HG02885 (cell line): ENCODE measurements around the gene CDKN2AIPNL.
A peak's percentile ranks its signal among the peaks of the same experiment; 100 is the strongest.
"Not testable (repeated sequence)": the region's sequence is repeated elsewhere in the genome, so short reads cannot be mapped to it uniquely, and the experiment has no call there.

Experiments used
- ATAC-seq: cut with Tn5 transposase; IDR thresholded peaks from one replicate; pipeline ENCODE4 v1.9.1; 2021; ENCODE audit warnings: mild to moderate bottlenecking; ENCODE audit not compliant: unreplicated experiment, poor library complexity

CDKN2AIPNL gene

GRCh38 chr5:134409321-134409720 is 2.4 kb downstream of the CDKN2AIPNL start:
- no peak for ATAC-seq

DNA sequence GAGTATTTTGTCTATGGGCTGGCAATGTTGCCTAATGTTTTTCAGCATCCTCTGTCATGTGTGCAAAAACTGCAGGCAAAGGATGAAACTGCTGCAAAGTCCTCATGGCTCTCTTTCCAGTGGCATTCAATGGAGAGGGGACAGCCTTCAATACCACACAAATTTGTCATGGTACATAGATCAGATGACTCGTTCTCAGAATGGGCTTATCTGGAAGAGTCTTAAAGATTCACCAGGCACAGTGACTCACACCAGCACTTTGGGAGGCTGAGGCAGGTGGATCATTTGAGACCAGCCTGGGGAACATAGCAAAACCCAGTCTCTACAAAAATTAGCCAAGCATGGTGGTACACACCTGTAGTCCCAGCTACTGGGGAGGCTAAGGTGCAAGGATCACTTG is 5.3 kb downstream of the CDKN2AIPNL start:
- ATAC-seq: no peak

- ATAC-seq: no peak
Measured at GRCh38 chr5:134403951-134404350, 7.7 kb downstream of the CDKN2AIPNL start.

GRCh38 chr5:134398609-134399155 is 13.0 kb downstream of the CDKN2AIPNL start:
- ATAC-seq: no peak

GRCh38 chr5:134397196-134397595 is 14.5 kb downstream of the CDKN2AIPNL start:
- no peak for ATAC-seq

- ATAC-seq: no peak
Measured at GRCh38 chr5:134396274-134396673, 15.4 kb downstream of the CDKN2AIPNL start.

DNA sequence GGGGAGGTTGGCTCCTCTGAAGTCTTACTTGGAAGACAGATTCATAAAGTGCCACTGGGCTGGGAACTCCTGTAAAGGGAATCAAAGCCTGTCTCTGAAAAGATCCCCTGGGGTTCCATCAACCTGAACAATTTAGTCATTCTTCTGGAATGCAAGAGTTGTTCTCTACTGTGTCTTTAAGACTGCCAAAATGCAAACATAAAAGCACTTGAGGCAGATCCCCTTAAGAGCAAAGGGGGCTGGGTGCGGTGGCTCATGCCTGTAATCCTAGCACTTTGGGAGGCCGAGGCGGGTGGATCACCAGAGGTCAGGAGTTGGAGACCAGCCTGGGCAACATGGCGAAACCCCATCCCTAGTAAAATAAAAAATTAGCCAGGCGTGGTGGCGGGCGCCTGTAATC is 16.7 kb downstream of the CDKN2AIPNL start:
- no peak for ATAC-seq

DNA sequence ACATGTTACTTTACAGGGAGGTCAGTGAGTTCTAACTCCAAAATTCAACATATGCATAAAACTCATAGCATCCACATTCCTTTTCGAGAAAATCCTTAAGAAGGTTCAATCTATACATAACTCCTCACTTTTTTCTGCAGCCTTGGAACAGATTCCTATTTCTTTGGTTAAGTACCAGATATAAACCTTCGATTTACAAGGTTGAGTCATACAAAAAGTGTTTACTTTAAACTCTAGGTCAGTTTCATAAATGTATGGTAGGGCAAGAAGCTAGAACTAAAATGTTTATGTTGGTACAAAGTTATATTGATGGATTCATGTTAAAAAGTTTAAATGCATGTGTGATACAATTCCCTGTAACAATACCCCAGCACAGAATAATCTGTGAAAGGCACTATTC is 19.4 kb downstream of the CDKN2AIPNL start:
- ATAC-seq: no peak

GRCh38 chr5:134387443-134387842 is 24.2 kb downstream of the CDKN2AIPNL start:
- ATAC-seq: no peak

GRCh38 chr5:134383980-134384697 is 27.5 kb downstream of the CDKN2AIPNL start:
- ATAC-seq: no peak

GRCh38 chr5:134382204-134382603 is 29.5 kb downstream of the CDKN2AIPNL start:
- ATAC-seq: not testable (repeated sequence)

DNA sequence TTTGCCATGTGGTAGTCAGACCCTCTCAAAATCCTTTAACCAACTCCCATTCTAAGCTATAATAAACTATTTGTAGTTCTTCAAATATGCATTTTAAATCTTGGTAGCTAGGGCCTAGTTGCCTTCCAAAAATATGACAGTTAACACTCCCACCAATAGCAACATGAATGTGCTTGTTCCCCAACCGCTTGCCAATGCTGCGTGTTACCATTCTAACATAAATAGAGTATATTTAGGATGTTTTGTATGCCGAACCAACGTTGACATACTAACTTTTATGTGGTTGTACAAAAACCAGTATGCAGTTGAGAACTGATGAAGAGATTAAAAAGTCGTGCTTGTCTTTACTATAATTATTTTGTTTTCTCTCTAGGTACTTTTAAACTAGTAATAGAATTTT is 31.3 kb downstream of the CDKN2AIPNL start:
- ATAC-seq: no peak

GRCh38 chr5:134374232-134374631 is 37.4 kb downstream of the CDKN2AIPNL start:
- no peak for ATAC-seq

GRCh38 chr5:134373633-134374032 is 38.0 kb downstream of the CDKN2AIPNL start:
- not testable (repeated sequence) for ATAC-seq

DNA sequence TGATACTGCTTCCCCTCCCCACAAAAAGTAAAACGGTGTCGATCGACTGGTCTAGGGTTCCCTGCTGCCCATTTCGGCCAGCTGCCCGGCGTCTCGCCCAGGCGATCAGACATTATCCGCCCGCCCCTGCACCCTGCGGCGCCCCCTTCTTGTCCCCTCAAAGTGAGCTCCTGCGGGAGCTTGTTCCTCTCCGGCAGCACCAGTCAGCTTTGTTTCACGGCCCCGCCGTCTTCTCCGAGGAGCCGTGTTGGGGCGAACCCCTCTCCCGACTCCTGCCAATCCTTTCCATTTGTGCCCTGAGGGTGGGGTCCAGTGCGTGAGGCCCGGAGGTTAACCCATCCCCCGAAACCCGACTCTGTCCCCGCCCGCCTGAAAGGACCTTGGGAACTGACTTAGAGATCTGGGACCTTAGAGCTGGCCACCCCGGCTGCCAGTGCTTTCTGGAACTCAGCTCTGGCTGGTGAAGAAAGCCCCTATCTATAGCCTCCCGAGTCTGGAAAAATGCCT is 39.8 kb downstream of the CDKN2AIPNL start:
- ATAC-seq: no peak

DNA sequence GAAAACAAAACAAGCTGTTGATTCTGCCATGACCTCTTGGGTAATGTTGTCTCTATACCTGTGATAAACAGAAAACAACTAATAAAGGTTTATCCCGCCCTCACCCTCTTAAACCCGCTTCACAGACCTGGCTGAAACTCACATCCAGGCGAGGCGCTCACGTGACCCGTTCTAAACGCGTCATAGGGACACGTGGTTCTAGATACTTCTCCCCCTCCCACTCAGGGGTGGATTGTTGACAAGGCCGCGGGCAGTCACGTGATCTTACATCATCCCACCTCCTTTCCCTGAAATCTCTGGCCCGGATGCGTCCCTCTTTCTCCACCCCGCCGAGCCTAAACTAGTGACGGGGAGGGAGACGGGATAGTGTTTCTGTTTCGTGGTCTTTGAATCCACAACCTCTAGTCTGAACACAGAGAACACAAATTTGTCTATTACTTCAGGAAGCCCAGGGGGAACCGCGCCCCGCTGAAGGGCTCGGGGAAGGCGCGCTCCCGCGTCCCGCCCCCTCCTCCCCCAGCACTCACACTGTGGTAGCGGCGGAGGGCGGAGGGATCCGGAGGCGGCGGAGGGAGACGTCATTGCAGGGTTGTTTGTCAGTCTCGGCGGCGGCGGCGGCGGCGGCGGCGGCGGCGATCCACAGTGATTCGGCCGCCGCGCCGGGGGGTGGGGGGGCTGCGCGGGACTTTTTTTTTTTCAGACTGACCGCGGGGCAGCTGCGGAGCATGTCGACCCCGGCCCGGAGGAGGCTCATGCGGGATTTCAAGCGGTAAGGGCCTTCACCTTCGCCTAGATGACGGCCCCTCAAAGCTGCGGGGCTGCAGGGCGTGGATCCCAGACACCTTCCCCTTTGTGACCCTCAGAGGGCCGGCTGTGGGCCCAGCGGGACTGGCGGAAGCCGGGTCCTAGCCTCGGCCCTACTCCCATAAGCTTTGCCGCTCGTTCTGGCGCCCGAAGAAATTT is 40.5 kb downstream of the CDKN2AIPNL start, which contains the start of gene UBE2B:
UBE2B (plus strand) TSS at position 699 of the 963 bp plus-strand sequence; CDS start at position 726, 27 bp downstream.
- ATAC-seq: peak; percentile 76

GRCh38 chr5:134370311-134370870 is 41.3 kb downstream of the CDKN2AIPNL start:
- ATAC-seq: peak; percentile 13

DNA sequence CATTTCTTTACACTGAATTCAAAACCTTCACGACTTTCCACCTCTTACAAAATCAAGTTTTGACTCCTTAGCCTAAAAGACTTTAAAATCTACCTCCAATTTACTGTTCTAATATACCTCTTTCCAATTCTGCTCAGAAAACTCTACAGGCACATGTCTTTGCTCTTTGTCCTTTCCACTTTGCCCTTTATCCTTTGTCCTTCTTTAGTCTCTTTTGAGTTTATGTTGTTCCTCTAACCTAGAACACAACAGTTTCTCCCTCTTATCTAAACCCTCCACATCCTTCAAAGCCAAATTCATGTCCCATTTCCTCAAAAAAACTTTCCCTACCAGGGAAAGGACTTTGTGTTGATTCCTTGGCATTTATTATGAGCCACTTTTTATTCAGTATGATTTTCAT is 46.1 kb downstream of the CDKN2AIPNL start:
- ATAC-seq: no peak

- ATAC-seq: no peak
Measured at GRCh38 chr5:134355681-134356080, 56.0 kb downstream of the CDKN2AIPNL start.
